HCT116 (cell line): ENCODE results near the gene GALNT7.

Experiments
- POLR2A ChIP-seq: IDR thresholded peaks from 2 replicates; pipeline ENCODE4 v1.7.0; 2011; ENCODE audit warnings: borderline replicate concordance; ENCODE audit not compliant: insufficient read depth, insufficient read length; ENCODE audit errors: extremely low read depth
- SP1 ChIP-seq: IDR thresholded peaks from 2 replicates; pipeline ENCODE4 v1.6.1; 2012; ENCODE audit warnings: low read depth
- YY1 ChIP-seq: IDR thresholded peaks from 2 replicates; pipeline ENCODE4 v1.6.1; 2011; ENCODE audit warnings: low read length, low read depth, moderate library complexity, mild to moderate bottlenecking; ENCODE audit not compliant: insufficient replicate concordance; ENCODE audit errors: extremely low read depth

DNA sequence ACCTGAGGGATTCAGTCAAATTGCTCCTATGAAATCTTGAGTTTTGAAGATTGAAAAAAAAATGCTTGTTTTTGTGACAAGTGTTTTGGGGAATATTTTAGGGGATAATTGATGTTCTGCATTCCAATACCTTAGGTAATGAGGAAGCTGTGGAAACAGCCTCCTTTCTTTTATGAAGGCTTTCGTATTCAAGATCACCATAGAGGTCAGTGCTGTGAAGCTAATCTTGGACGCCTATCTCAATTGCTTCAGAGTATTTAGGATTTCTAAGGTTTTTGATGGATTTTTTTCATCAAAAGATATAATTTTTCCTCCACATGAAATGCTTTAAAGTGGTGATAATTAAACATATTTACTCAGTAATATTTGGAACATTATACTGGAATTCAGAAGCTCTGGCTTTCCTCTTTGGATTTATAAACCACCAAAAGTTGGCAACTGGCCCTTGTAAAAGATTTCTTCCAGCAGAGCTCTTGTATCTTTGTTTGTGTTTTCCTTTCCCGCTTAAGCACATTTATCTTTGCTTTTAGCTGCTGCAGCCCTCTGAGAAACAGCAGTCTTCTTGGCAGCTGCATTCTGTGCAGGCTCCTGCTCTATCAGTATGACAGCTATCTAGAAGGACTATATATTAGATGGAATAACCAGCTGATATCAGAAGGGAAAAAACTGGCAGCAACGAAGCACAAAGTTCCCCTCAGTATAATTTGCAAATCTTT is 101.9 kb downstream of the GALNT7 start:
- no peak for TF ChIP-seq YY1
- TF ChIP-seq POLR2A, result no peak
- TF ChIP-seq SP1, result no peak
